WERI-Rb-1 (cell line): ENCODE data around the gene CCNYL1.
"Not testable (repeated sequence)": the region's sequence is repeated elsewhere in the genome, so short reads cannot be mapped to it uniquely, and the experiment has no call there.

Source experiments
- DNase-seq: peaks from one replicate; pipeline ENCODE4 v3.0.0-alpha.2; 2020
- H3K27ac ChIP-seq: fragments of 250-450 bp; sonication (Bioruptor Pico); 2 replicates; pipeline ENCODE4 v1.5.1; 2020; ENCODE audit warnings: mild to moderate bottlenecking, moderate library complexity
- H3K27me3 ChIP-seq: fragments of 250-450 bp; sonication (Bioruptor Pico); 2 replicates; pipeline ENCODE4 v1.5.1; 2021; ENCODE audit warnings: mild to moderate bottlenecking, low read depth, moderate library complexity; ENCODE audit not compliant: insufficient read depth, severe bottlenecking
- H3K36me3 ChIP-seq: fragments of 250-450 bp; sonication (Bioruptor Pico); 2 replicates; pipeline ENCODE4 v1.5.1; 2020; ENCODE audit warnings: mild to moderate bottlenecking, moderate library complexity
- H3K4me3 ChIP-seq: 2 replicates; pipeline ENCODE4 v1.5.1; 2011; ENCODE audit warnings: low read depth, mild to moderate bottlenecking, control low read depth, low read length
- H3K9me3 ChIP-seq: fragments of 250-450 bp; sonication (Bioruptor Pico); 2 replicates; pipeline ENCODE4 v1.5.1; 2021; ENCODE audit warnings: mild to moderate bottlenecking, moderate library complexity; ENCODE audit not compliant: severe bottlenecking
- TF ChIP-seq, protein P1 (sequence below): IDR thresholded peaks from 2 replicates; pipeline ENCODE4 v1.5.1; 2011; ENCODE audit warnings: low read depth, mild to moderate bottlenecking, control low read depth, inconsistent platforms, low read length

CCNYL1 gene

DNA sequence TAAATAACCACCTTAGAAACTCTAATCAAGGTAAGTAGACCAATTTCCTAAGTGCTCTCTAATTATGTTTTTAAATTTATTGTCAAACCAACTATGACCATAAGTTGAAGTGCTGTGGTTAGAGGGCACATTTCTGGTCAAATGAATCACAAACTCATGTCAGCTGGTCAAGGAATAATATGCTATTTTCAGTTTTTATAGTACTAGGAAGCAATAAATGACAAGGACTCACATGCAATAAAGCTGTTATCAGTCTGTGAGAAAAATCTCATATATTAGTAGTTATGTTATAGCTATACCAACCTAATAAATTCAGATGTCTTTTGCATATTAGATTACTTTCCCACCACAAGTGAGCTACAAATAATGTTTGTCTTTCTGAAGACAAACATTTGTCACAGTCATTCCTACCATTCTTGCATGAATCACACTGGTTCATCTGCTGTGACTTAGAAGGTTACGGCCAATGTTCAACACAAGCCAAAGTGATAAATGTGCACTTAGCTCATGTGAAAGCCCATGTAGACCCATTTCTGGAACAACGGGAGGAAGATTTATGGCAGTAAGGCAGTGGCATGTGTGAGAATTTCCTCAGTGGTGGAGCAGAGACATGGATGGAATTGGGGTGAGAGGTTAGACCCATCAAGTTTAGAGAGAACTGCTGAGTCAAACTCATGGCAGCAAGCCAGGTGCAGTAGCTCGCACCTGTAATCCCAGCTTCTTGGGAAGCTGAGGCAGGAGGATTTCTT, 27.4 kb upstream of the CCNYL1 start:
- Histone ChIP-seq H3K36me3 (no peaks in the 10 kb centered on the region), H3K27me3 (no peaks in the 10 kb centered on the region), H3K27ac (no peak overlapping the region), H3K4me3 (no peak overlapping the region), H3K9me3 (no peaks in the 10 kb centered on the region)
- TF ChIP-seq, protein P1, sequence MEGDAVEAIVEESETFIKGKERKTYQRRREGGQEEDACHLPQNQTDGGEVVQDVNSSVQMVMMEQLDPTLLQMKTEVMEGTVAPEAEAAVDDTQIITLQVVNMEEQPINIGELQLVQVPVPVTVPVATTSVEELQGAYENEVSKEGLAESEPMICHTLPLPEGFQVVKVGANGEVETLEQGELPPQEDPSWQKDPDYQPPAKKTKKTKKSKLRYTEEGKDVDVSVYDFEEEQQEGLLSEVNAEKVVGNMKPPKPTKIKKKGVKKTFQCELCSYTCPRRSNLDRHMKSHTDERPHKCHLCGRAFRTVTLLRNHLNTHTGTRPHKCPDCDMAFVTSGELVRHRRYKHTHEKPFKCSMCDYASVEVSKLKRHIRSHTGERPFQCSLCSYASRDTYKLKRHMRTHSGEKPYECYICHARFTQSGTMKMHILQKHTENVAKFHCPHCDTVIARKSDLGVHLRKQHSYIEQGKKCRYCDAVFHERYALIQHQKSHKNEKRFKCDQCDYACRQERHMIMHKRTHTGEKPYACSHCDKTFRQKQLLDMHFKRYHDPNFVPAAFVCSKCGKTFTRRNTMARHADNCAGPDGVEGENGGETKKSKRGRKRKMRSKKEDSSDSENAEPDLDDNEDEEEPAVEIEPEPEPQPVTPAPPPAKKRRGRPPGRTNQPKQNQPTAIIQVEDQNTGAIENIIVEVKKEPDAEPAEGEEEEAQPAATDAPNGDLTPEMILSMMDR, result no peak
- no peak for DNase-seq

GRCh38 chr2:207686812-207687211, 24.6 kb upstream of the CCNYL1 start:
- Histone ChIP-seq H3K36me3 (no peaks in the 10 kb centered on the region), H3K27ac (no peak overlapping the region), H3K4me3 (no peak overlapping the region), H3K27me3 (no peaks in the 10 kb centered on the region), H3K9me3 (no peaks in the 10 kb centered on the region)
- DNase-seq, result no peak
- TF ChIP-seq, protein P1, result no peak

DNA sequence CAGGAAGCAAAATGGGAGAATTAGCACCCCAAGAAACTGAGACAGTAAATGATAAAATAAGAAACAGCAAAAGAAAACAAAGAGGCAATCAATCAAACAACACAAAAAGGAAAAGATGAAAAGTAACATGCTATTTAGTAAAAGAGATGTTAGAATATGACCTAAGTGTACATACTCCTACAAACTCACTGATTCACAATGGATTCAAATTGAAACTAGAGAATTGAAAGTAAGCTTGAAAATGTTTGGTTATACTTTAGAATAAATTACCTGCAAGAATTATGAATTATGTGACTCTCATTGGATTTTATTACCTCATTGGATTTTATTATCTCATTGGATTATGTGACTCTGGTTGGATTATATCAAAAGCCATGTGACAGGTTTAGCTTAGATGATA, 22.8 kb upstream of the CCNYL1 start:
- Histone ChIP-seq H3K9me3 (no peaks in the 10 kb centered on the region), H3K36me3 (no peaks in the 10 kb centered on the region), H3K27me3 (no peaks in the 10 kb centered on the region), H3K4me3 (no peak overlapping the region), H3K27ac (no peak overlapping the region)
- TF ChIP-seq, protein P1, result no peak
- DNase-seq, result no peak

DNA sequence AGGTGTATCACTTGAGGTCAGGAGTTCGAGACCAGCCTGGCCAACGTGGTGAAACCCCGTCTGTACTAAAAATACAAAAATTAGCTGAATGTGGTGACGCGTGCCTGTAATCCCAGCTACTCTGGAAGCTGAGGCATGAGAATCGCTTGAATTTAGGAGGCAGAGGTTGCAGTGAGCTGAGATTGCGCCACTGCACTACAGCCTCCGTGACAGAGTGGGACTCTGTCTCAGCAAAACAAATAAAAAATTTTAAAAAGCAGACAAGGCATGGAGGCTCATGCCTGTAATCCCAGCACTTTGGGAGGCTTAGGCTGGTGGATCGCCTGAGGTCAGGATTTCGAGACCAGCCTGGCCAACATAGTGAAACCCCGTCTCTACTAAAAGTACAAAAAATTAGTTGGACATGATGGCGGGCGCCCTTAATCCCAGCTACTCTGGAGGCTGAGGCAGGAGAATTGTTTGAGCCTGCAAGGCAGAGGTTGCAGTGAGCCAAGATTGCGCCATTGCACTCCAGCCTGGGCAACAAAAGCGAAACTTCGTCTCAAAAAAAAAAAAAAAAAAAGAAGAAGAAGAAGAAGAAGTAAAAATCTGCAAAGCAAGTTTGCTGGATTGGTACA, 20.5 kb upstream of the CCNYL1 start:
- not testable (repeated sequence) for H3K36me3 ChIP-seq, H3K27ac ChIP-seq, DNase-seq, H3K9me3 ChIP-seq, H3K4me3 ChIP-seq, H3K27me3 ChIP-seq

DNA sequence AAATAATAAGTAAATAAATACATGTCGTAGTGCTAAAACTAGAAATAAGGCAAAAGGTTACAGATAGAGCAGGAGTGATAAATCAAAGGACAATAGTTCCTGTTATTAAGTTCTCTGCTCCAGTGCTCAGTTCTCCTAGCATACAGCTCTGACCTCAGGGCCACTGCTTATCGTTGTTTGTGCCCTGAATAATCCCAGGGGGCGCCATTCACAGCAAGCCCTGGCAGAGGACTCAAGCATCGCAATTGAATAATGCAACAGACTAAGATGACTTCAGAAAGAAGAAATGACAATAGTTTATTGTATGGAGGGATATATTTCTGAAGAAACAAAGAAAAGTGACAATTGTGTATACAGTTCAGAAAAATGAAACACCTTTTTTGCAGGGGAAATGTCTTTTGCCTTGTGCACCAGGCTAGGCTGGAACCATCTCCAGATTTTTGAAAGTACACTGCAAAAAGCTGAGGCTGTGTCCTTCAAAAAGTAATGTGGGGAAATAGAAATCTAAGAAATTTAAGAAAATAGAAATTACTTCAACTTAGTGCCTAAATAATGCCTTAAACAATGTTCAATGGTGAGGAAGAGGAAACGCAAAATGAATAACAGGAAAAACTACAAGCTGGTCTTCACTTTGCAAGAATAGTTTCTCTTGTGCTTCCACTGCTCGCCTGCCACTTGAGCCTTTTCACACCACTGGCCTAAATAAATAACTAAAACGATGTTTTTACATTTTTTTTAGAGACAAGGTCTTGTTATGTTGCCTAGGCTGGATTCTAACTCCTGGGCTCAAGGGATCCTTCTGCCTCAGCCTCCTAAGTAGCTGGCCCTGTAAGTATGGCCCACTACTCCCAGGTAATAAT, 19.0 kb upstream of the CCNYL1 start:
- Histone ChIP-seq H3K9me3 (no peaks in the 10 kb centered on the region), H3K27ac (no peak overlapping the region), H3K36me3 (no peaks in the 10 kb centered on the region), H3K4me3 (no peak overlapping the region), H3K27me3 (no peaks in the 10 kb centered on the region)
- TF ChIP-seq, protein P1, result peak; percentile 53
- DNase-seq, result peak; percentile 50

GRCh38 chr2:207693641-207694249, 17.7 kb upstream of the CCNYL1 start:
- H3K27ac ChIP-seq, result no peak overlapping the region
- no peaks in the 10 kb centered on the region for H3K36me3 ChIP-seq
- DNase-seq, result no peak
- TF ChIP-seq, protein P1, result no peak
- H3K27me3 ChIP-seq, result no peaks in the 10 kb centered on the region
- H3K4me3 ChIP-seq, result no peak overlapping the region
- peaks cover 5% of the 10 kb centered on the region for H3K9me3 ChIP-seq
